PC-9 (cell line): ENCODE results near the gene ZMYND11. TPM values are rescaled to one million over a fixed set of nuclear protein-coding genes. Genes with fewer than 3 reads are reported as not detected.
A peak's percentile ranks its signal among the peaks of the same experiment; 100 is the strongest.

Experiments
- BruUV-seq: library from RNA; stranded (reverse); fragments of 400-500 nt; replicated peaks from 2 replicates; lab custom pipeline; 2021; lab: Mats Ljungman, UMichigan
- CTCF ChIA-PET: fragments of 300-600 bp; sonication (Branson Sonifier 250); formaldehyde crosslinking; loops from one replicate; lab custom pipeline; 2022; ENCODE audit warnings: antibody characterized with exemption; lab: Charles Lee
- POLR2A ChIA-PET: fragments of 300-600 bp; sonication (Branson Sonifier 250); formaldehyde crosslinking; loops from one replicate; lab custom pipeline; 2022; ENCODE audit warnings: antibody characterized with exemption; ENCODE audit not compliant: unreplicated experiment; lab: Charles Lee
- DNase-seq, 2 experiments: peaks; one replicate each; pipeline versions ENCODE4 v3.0.0 to v3.0.0-alpha.2; 2015 to 2022; ENCODE audit warnings: mixed read lengths in 1 of 2
- H2AFZ ChIP-seq: fragments of 200-600 bp; sonication (generic); 2 replicates; pipeline ENCODE4 v1.8.1; 2017; ENCODE audit warnings: antibody characterized with exemption
- H3F3A ChIP-seq: fragments of 200-600 bp; sonication (generic); 2 replicates; pipeline ENCODE4 v1.8.1; 2017; ENCODE audit warnings: antibody characterized with exemption, mild to moderate bottlenecking, low read depth; ENCODE audit not compliant: insufficient read depth
- H3K27ac ChIP-seq: fragments of 200-600 bp; sonication (generic); 2 replicates; pipeline ENCODE4 v1.6.1; 2016; ENCODE audit warnings: mixed run types
- H3K27me3 ChIP-seq: fragments of 200-600 bp; sonication (generic); 2 replicates; pipeline ENCODE4 v1.6.1; 2016; ENCODE audit warnings: low read depth, mixed run types; ENCODE audit not compliant: insufficient read depth
- H3K36me3 ChIP-seq: fragments of 200-600 bp; sonication (generic); 2 replicates; pipeline ENCODE4 v1.6.1; 2016; ENCODE audit warnings: low read depth, mixed run types
- H3K4me1 ChIP-seq: fragments of 200-600 bp; sonication (generic); replicated peaks from 2 replicates; pipeline ENCODE4 v1.6.1; 2016; ENCODE audit warnings: mixed run types; ENCODE audit not compliant: insufficient read depth
- H3K4me2 ChIP-seq: fragments of 200-600 bp; sonication (generic); 2 replicates; pipeline ENCODE4 v1.6.1; 2017; ENCODE audit warnings: mixed run types
- H3K4me3 ChIP-seq: fragments of 200-600 bp; sonication (generic); 2 replicates; pipeline ENCODE4 v1.6.1; 2016; ENCODE audit warnings: mixed run types
- H3K79me2 ChIP-seq: fragments of 200-600 bp; sonication (generic); 2 replicates; pipeline ENCODE4 v1.6.1; 2017; ENCODE audit warnings: low read depth, mixed run types
- H3K9me2 ChIP-seq: fragments of 200-600 bp; sonication (generic); 2 replicates; pipeline ENCODE4 v1.8.1; 2017; ENCODE audit warnings: mild to moderate bottlenecking; ENCODE audit not compliant: insufficient read depth
- H3K9me3 ChIP-seq: fragments of 200-600 bp; sonication (generic); 2 replicates; pipeline ENCODE4 v1.8.1; 2016; ENCODE audit warnings: low read depth; ENCODE audit not compliant: insufficient read depth
- H4K20me1 ChIP-seq: fragments of 200-600 bp; sonication (generic); 2 replicates; pipeline ENCODE4 v1.8.1; 2017; ENCODE audit not compliant: insufficient read depth
- CTCF ChIP-seq: fragments of 200-600 bp; sonication (generic); conservative IDR thresholded peaks from 2 replicates; pipeline ENCODE4 v1.6.1; 2017; ENCODE audit warnings: mixed run types, antibody characterized with exemption, mild to moderate bottlenecking, moderate library complexity
- EZH2 ChIP-seq: fragments of 200-600 bp; sonication (generic); IDR thresholded peaks from 2 replicates; pipeline ENCODE4 v1.8.0; 2017; ENCODE audit warnings: antibody characterized with exemption, low read depth
- intact Hi-C: fragments of 100-400 bp; cut with micrococcal nuclease; formaldehyde crosslinking; loops from one replicate; pipeline ENCODE4 v1.10.0; 2022; ENCODE audit not compliant: unreplicated experiment
- total RNA-seq: library from RNA; stranded (reverse); gene quantifications from 2 replicates; pipeline ENCODE4 v1.2.3, GENCODE V29; 2021

The ZMYND11 gene
- total RNA-seq, 1 experiment from 2014 or later = 51.7 TPM

GRCh38 chr10:266974-267425, 131.7 kb downstream of the ZMYND11 start:
- peak; percentile 9 to 40 for DNase-seq
- H3K36me3 ChIP-seq = no peaks in the 10 kb centered on the region
- ChIA-PET CTCF (no interaction called here), POLR2A (no interaction called here)
- no peaks in the 10 kb centered on the region for H3K79me2 ChIP-seq
- no peaks in the 10 kb centered on the region; the same call in 1 of the 2 replicates for H3K4me1 ChIP-seq
- peaks cover 13% of the 10 kb centered on the region; the same call in 1 of the 2 replicates for H3F3A ChIP-seq
- H3K27ac ChIP-seq = no peak overlapping the region
- no TSS peak for BruUV-seq
- peaks cover 33% of the 10 kb centered on the region for H3K27me3 ChIP-seq
- no peak overlapping the region for H2AFZ ChIP-seq
- H3K4me2 ChIP-seq = no peak overlapping the region
- H3K4me3 ChIP-seq = no peak overlapping the region
- no peaks in the 10 kb centered on the region for H4K20me1 ChIP-seq
- intact Hi-C loops = no loop called here
- no peaks in the 10 kb centered on the region for H3K9me2 ChIP-seq
- TF ChIP-seq EZH2 = no peak
- no peak for TF ChIP-seq CTCF
- H3K9me3 ChIP-seq = no peaks in the 10 kb centered on the region

GRCh38 chr10:267705-268104, 132.4 kb downstream of the ZMYND11 start:
- Histone ChIP-seq H3K4me1 (no peaks in the 10 kb centered on the region; the same call in 1 of the 2 replicates), H3K4me2 (no peak overlapping the region), H3F3A (peaks cover 13% of the 10 kb centered on the region; the same call in 1 of the 2 replicates), H3K27me3 (peaks cover 38% of the 10 kb centered on the region), H3K27ac (no peak overlapping the region), H4K20me1 (no peaks in the 10 kb centered on the region), H3K4me3 (no peak overlapping the region), H3K9me3 (no peaks in the 10 kb centered on the region), H2AFZ (no peak overlapping the region), H3K36me3 (no peaks in the 10 kb centered on the region), H3K79me2 (no peaks in the 10 kb centered on the region), H3K9me2 (no peaks in the 10 kb centered on the region)
- TF ChIP-seq CTCF = no peak
- TF ChIP-seq EZH2 = no peak
- ChIA-PET POLR2A (no interaction called here), CTCF (no interaction called here)
- no TSS peak for BruUV-seq
- intact Hi-C loops = no loop called here
- DNase-seq = no peak

GRCh38 chr10:269440-270074, 134.3 kb downstream of the ZMYND11 start:
- no peaks in the 10 kb centered on the region for H3K36me3 ChIP-seq
- CTCF ChIA-PET = no interaction called here
- BruUV-seq = no TSS peak
- H3K9me2 ChIP-seq = no peaks in the 10 kb centered on the region
- H3K4me3 ChIP-seq = no peak overlapping the region
- no peak for TF ChIP-seq CTCF
- TF ChIP-seq EZH2 = no peak
- no peak for DNase-seq
- H2AFZ ChIP-seq = no peak overlapping the region
- intact Hi-C loops = no loop called here
- peaks cover 52% of the 10 kb centered on the region for H3K27me3 ChIP-seq
- H3K9me3 ChIP-seq = no peaks in the 10 kb centered on the region
- H3K27ac ChIP-seq = no peak overlapping the region
- no peak overlapping the region for H3K4me2 ChIP-seq
- no peaks in the 10 kb centered on the region; the same call in 1 of the 2 replicates for H3K4me1 ChIP-seq
- no peaks in the 10 kb centered on the region for H4K20me1 ChIP-seq
- H3F3A ChIP-seq = peaks cover 4% of the 10 kb centered on the region; the same call in 1 of the 2 replicates
- POLR2A ChIA-PET = no interaction called here
- no peaks in the 10 kb centered on the region for H3K79me2 ChIP-seq
